Activated CD4-positive, alpha-beta T cell treated with anti-CD3 and anti-CD28 coated beads, Interleukin-2, Interleukin-6, amounts not matched to agents 100 ng/mL and 50 ng/mL, durations not matched to agents 16 hours and 8 hours (primary cell): ENCODE results near the gene DOCK4.

ENCODE experiments used
- DNase-seq: peaks from one replicate; pipeline ENCODE4 v3.0.0-alpha.2; 2020

Gene DOCK4

DNA sequence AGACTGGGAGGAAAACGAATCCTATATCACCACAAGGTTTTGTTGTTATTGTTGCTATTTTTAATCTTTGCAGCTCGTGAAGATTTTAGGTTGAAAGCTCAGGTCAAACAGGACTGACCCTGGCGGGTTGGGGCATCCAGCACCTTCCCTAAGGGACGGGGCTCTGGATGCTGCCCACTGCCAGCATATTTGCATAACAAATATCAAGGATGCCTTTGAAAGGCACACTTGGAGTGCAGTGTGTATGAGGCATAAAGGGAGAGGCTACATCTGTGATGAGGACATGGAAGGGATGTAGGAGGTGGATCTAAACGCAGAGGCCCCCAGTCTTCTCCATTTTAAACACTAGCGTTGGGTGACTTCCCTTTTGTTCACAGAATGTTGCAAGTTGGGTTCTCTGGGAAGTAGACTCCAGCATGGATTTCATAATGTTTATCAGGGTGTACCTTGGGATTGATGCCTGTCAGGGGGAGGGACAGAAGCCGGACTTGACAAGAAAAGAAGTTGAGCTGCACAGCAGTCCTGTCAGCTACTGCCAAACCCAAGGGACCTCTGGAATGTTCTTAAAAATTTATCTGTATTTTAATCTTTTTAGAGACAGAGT lies 462.9 kb downstream of the DOCK4 start:
- no peak for DNase-seq

DNA sequence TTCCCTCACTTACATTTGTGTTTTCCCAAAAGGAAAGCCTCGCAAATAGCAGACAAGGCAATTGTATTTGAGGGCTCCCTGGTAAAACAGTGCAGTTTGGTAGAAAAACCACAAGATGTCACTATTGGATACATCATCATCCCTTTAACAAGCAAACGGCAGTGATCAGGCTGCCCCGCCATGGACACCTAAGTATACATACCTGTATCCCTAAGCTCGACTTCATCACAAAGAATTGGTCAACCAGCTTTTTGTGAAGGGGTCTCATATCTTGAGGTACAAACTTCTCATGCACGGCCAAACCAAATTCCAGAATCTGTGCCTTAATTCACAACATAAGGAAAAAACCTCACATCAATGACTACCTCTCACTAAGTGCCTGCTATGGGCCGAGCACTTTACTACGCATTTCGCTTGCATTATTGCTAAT lies 464.4 kb downstream of the DOCK4 start:
- DNase-seq, result peak; percentile 49

DNA sequence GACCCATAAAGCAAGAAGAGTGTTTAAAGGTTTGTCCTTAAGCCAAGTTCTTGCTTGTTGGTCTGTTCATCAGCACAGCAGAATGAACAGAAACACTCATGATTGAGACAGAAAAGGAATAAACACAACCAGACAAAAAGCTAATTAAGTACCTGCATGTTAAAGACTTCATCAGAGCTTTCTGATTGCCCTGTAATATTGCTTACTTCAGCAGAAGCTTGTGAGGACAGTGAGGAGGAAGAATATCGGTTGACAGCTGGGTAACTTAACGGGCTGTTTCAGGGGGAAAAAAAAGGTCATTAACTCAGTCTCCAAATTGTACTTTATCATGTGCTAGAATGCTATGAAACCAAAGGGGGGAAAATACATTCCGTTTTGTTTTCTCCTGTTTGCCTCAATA lies 465.3 kb downstream of the DOCK4 start:
- DNase-seq, result no peak

DNA sequence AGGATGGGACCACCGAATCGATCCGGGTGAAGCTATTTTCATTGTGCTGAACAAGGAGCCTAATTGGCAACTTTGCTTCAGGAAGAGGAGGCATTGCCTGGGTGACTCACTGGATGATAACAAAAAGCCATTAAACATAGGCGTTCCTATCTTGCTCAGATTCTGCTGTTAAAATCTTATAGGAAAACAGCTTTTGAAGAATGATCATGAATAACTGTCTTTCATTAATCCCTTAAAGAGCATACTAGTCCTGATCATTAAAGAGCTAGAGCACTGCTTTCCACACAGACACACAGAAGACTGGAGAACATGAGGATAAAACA lies 469.7 kb downstream of the DOCK4 start:
- no peak for DNase-seq

DNA sequence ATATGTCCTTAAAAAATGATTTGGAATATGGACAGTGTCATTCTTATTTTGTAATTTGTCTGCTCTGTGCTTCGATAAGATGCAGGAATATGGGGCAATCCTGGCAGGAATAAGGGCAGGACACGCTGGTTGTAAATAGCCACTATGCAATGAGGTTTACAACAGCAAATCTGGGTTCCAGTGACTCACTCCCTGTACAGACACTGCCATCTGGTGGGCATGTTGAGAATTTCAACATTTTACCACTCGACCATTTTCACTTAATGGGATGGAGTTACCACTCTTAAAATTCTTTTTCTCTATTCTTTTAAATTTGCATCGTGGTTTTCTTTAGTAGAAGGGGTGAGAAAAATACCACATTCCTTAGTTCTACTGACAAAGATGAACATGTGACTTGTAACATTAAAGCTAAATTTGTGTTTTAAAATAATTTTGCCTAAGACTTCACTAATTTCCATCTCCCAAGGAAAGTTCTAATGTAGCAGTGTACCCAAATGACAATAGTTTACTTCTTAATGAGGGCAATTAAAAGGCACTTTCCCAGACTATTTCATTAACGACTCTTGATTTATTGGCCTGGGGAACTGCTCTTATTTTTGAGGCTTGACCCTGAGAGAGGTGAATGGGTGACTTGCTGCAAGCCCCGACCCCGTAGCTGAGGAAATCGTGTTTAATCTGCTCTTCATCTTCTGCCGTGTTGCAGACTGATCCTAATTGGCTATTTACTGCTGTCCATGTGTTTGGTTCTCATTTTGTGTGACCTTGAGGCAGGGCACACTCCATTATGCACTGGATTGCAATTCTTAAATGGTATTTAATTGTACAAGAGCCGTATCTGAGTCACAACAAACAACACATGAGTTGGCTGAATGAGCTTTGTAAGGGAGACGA lies 470.3 kb downstream of the DOCK4 start:
- peak; percentile 70 for DNase-seq

GRCh38 chr7:111734954-111735660 lies 471.1 kb downstream of the DOCK4 start:
- no peak for DNase-seq

DNA sequence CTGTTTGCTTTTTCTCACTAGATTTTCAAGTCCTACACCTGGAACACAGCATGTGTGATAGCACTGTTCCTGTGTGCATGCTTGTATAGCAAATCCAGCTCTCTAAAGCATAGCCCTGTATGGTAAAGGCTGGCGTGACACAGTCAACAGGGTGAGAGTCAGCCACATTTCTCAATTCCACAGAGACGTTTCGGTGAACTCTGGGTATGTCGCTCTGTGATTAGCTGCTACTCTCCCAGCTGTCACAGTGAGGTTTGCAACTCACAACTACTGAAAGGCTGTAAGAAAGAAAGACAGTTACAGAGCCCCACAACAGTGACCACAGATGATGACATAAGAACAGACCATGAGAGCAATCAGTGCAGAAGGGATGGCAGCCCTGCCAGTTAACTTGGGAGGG lies 473.3 kb downstream of the DOCK4 start:
- no peak for DNase-seq

DNA sequence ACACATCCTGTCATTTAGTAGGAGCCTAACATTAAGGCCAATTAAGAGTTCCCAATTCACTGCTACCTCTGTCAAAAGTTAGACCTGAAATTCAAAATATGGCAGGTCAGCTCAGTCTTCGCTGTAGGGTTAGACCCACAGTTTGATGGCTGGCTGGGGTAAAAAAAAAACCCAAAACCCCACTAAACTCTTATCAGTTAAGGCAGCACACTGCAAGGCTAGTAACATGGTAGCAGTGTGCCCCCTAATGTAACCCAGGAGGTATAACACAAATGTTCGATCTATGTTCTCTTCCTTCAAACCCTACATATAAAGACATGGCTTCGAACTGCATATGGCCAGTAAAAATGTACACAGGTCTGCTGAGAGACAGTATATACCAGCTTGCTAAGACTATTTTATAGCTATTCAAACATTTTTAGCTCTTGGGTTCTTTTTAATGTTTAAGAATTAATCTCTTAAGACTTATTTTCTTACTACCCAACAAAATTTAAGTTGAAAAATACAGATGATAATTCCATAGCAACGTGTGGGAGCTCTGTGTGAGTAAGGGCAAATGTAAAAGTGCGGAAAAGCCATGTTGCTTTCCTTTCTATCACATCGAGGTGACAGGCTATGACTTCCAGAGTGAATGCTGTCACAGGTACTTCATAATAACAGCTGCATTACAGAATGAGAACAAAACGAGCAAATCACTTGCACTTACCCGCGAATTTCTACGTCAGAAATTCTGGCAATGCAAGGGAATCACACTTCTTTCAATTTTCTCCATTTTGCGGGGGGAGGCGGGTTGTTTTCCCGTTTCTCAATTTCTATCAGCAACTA lies 475.5 kb downstream of the DOCK4 start:
- peak; percentile 28 for DNase-seq

GRCh38 chr7:111730057-111730456 lies 476.1 kb downstream of the DOCK4 start:
- DNase-seq, result no peak

GRCh38 chr7:111729483-111729882 lies 476.7 kb downstream of the DOCK4 start:
- no peak for DNase-seq

- DNase-seq, result no peak
These were observed 477.6 kb downstream of the DOCK4 start for GRCh38 chr7:111728635-111728995.

GRCh38 chr7:111727905-111728634 lies 478.1 kb downstream of the DOCK4 start:
- DNase-seq, result no peak

DNA sequence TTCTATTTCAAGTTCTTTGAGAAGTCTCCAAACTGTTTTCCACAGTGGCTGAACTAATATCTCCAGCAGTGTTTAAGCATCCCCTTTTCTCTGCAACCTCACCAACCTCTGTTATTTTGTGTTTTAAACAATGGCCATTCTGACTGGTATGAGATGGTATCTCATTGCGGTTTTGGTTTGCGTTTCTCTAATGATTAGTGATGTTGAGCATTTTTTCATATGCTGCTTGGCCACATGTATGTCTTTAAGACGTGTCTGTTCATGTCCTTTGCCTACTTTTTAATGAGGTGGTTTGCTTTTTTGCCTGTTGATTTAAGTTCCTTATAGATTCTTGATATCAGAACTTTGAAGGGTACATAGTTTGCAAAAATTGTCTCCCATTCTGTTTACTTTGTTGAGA lies 487.3 kb downstream of the DOCK4 start:
- no peak for DNase-seq

- no peak for DNase-seq
These were observed 494.7 kb downstream of the DOCK4 start for GRCh38 chr7:111711426-111712065.

- DNase-seq, result no peak
These were observed 495.3 kb downstream of the DOCK4 start for GRCh38 chr7:111710839-111711380.

- DNase-seq, result no peak
These were observed 498.1 kb downstream of the DOCK4 start for GRCh38 chr7:111708072-111708471.

DNA sequence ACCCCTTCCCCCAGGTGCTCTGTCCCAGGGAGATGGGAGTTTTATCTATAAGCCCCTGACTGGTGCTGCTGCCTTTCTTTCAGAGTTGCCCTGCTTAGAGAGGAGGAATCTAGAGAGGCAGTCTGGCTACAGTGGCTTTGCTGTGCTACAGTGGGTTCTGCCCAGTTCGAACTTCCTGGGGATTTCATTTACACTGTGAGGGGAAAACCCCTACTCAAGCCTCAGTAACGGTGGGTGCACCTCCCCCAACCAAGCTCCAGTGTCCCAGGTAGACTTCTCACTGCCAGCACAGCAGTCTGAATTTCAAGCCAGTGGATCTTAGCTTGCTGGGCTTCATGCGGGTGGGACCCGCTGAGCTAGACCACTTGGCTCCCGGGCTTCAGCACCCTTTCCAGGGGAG lies 500.4 kb downstream of the DOCK4 start:
- DNase-seq, result no peak

- no peak for DNase-seq
These were observed 508.4 kb downstream of the DOCK4 start for GRCh38 chr7:111697771-111698170.

DNA sequence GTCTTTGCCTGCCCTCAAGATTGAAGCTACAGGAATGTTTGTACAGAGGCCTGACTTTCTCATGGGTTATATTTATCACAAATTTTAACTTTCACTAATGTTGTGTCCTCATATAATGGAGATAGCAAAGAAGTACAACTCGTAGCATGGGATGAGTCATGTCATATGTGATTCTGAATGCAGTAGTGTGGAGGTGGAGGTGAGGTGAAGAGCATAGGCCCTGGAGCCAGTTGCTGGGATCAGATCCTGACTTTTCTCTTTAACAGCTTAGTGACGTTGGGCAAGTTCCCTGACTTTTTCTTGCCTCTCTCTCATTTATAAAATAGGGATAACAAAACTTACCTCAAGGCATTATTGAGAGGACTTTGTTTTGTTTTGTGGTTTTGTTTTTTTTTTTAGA lies 511.8 kb downstream of the DOCK4 start:
- DNase-seq, result no peak

GRCh38 chr7:111690364-111691111 lies 515.7 kb downstream of the DOCK4 start:
- no peak for DNase-seq

- DNase-seq, result no peak
These were observed 520.9 kb downstream of the DOCK4 start for GRCh38 chr7:111685349-111685748.
